22Rv1 (cell line): Measurements from ENCODE around the gene EHMT1.

ENCODE experiments used
- H3K27ac ChIP-seq: fragments of 450-650 bp; 2 replicates; pipeline ENCODE4 v1.5.1; 2017
- CTCF ChIP-seq: fragments of 450-650 bp; IDR thresholded peaks from 2 replicates; pipeline ENCODE4 v1.5.1; 2017; ENCODE audit warnings: mild to moderate bottlenecking
- ZFX ChIP-seq: fragments of 450-650 bp; IDR thresholded peaks from 2 replicates; pipeline ENCODE4 v1.6.1; 2017; ENCODE audit warnings: antibody characterized with exemption, borderline replicate concordance

Gene EHMT1

GRCh38 chr9:137618105-137619067, at the start of gene EHMT1:
Gene EHMT1, plus strand, starts transcription at chr9:137619005. Its CDS starts 24 bp downstream, at chr9:137619029.
- TF ChIP-seq CTCF (peak; percentile 31), ZFX (no peak)
- H3K27ac ChIP-seq, result peak within 1 kb of the TSS; percentile 100

GRCh38 chr9:137569609-137570203, 49.1 kb upstream of the EHMT1 start:
- no peak for TF ChIP-seq ZFX
- TF ChIP-seq CTCF, result no peak
- H3K27ac ChIP-seq, result no peak overlapping the region

- no peak overlapping the region for H3K27ac ChIP-seq
- TF ChIP-seq ZFX, result no peak
- no peak for TF ChIP-seq CTCF
Measured at GRCh38 chr9:137570566-137570965, 48.2 kb upstream of the EHMT1 start.

- H3K27ac ChIP-seq, result no peak overlapping the region
- no peak for TF ChIP-seq CTCF
- TF ChIP-seq ZFX, result no peak
Measured at GRCh38 chr9:137574192-137574591, 44.6 kb upstream of the EHMT1 start.

GRCh38 chr9:137575364-137575715, 43.5 kb upstream of the EHMT1 start:
- TF ChIP-seq CTCF (no peak), ZFX (no peak)
- no peak overlapping the region for H3K27ac ChIP-seq

GRCh38 chr9:137575716-137576411, 42.9 kb upstream of the EHMT1 start:
- H3K27ac ChIP-seq, result no peak overlapping the region
- no peak for TF ChIP-seq CTCF
- no peak for TF ChIP-seq ZFX
